Activated effector memory CD4-positive, alpha-beta T cell treated with anti-CD3 and anti-CD28 coated beads, Interleukin-2, amount 50 U/mL, for 16 hours (primary cell): Measurements from ENCODE around the gene MPP1.

ENCODE experiments used
- DNase-seq: peaks from one replicate; pipeline ENCODE4 v3.0.0-alpha.2; 2020

MPP1 gene

GRCh38 chrX:154730253-154730891, 74.9 kb downstream of the MPP1 start:
- DNase-seq = no peak

- DNase-seq = no peak
Measured at GRCh38 chrX:154729439-154729838, 75.8 kb downstream of the MPP1 start.
